ENCODE results near the gene CRISP3.

Gene CRISP3

GRCh38 chr6:49692534-49692933, 51.7 kb downstream of the CRISP3 start:
- no peak for DNase-seq (ENCODE audit: low read depth, low spot score)

Data from activated CD4-positive, CD25-positive, alpha-beta regulatory T cell treated with anti-CD3 and anti-CD28 coated beads, Interleukin-2, amount 50 U/mL, for 16 hours (primary cell).